HepG2 (cell line): ENCODE measurements around the gene LHX3.

Source experiments
- ARNT2 ChIP-seq: sonication (generic); formaldehyde crosslinking; IDR thresholded peaks from 2 replicates; pipeline ENCODE4 v1.8.0; 2022; ENCODE audit warnings: mild to moderate bottlenecking, low read depth, missing genetic modification reagents, moderate library complexity
- BRCA1 ChIP-seq: sonication (generic); formaldehyde crosslinking; IDR thresholded peaks from 2 replicates; pipeline ENCODE4 v1.4.0; 2020; ENCODE audit warnings: missing genetic modification reagents
- CTCF ChIP-seq: sonication (generic); formaldehyde crosslinking; IDR thresholded peaks from 2 replicates; pipeline ENCODE4 v1.5.0; 2020; ENCODE audit warnings: mild to moderate bottlenecking, missing genetic modification reagents, moderate library complexity
- DNMT1 ChIP-seq: sonication (generic); formaldehyde crosslinking; IDR thresholded peaks from 2 replicates; pipeline ENCODE4 v1.5.1; 2020; ENCODE audit warnings: mild to moderate bottlenecking, missing genetic modification reagents
- EP300 ChIP-seq, 3 experiments: sonication (generic) in 1 of 3; formaldehyde crosslinking in 1 of 3; IDR thresholded peaks; 2 replicates each; pipeline versions ENCODE4 v1.5.1 to v1.6.1; 2011 to 2020; ENCODE audit warnings: low read depth in 2 of 3, low read length in 2 of 3, borderline replicate concordance in 1 of 3, improper control_type of control experiment in 1 of 3, mild to moderate bottlenecking in 1 of 3, missing genetic modification reagents in 1 of 3, moderate library complexity in 1 of 3
- EZH2 ChIP-seq: conservative IDR thresholded peaks from 2 replicates; pipeline ENCODE4 v1.6.1; 2012; ENCODE audit warnings: mild to moderate bottlenecking, low read depth, low read length, moderate library complexity
- FOXA1 ChIP-seq, 2 experiments: fragments of 450-650 bp in 1 of 2; sonication (generic) in 1 of 2; formaldehyde crosslinking in 1 of 2; IDR thresholded peaks; 2 replicates each; pipeline versions ENCODE4 v1.4.0 to v1.6.1; 2016 to 2020; ENCODE audit warnings: missing genetic modification reagents in 1 of 2
- NFIC ChIP-seq: IDR thresholded peaks from 2 replicates; pipeline ENCODE4 v1.6.1; 2012; ENCODE audit warnings: mild to moderate bottlenecking, low read length, inconsistent platforms
- RFX5 ChIP-seq: IDR thresholded peaks from 2 replicates; pipeline ENCODE4 v1.6.1; 2011; ENCODE audit warnings: low read depth, low read length, improper control_type of control experiment
- ZNF850 ChIP-seq: sonication (generic); formaldehyde crosslinking; conservative IDR thresholded peaks from 2 replicates; pipeline ENCODE4 v1.9.0; 2021; ENCODE audit warnings: mild to moderate bottlenecking, missing genetic modification reagents
- ZSCAN5A ChIP-seq: sonication (generic); formaldehyde crosslinking; IDR thresholded peaks from 2 replicates; pipeline ENCODE4 v1.8.0; 2022; ENCODE audit warnings: mild to moderate bottlenecking, missing genetic modification reagents, borderline replicate concordance
- TF ChIP-seq, protein P1 (sequence below): IDR thresholded peaks from 2 replicates; pipeline ENCODE4 v1.6.1; 2012; ENCODE audit warnings: inconsistent platforms
- TF ChIP-seq, protein P2 (sequence below): sonication (generic); formaldehyde crosslinking; IDR thresholded peaks from 2 replicates; pipeline ENCODE4 v1.8.1; 2022; ENCODE audit warnings: low read depth, mild to moderate bottlenecking, missing genetic modification reagents

- no peak for TF ChIP-seq DNMT1 (CRISPR knock-in tag)
- TF ChIP-seq FOXA1 (IDR thresholded peaks at IDR 0.05), result no peak
- TF ChIP-seq FOXA1 (CRISPR knock-in tag; IDR thresholded peaks at IDR 0.05), result no peak
- TF ChIP-seq, protein P1, sequence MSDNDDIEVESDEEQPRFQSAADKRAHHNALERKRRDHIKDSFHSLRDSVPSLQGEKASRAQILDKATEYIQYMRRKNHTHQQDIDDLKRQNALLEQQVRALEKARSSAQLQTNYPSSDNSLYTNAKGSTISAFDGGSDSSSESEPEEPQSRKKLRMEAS, result no peak
- TF ChIP-seq ARNT2 (CRISPR knock-in tag), result no peak
- no peak for TF ChIP-seq RFX5
- TF ChIP-seq EP300 (IDR thresholded peaks at IDR 0.05; ENCODE audit: low read depth in 2 of 2, low read length in 2 of 2), result no peak
- TF ChIP-seq EP300 (CRISPR knock-in tag; IDR thresholded peaks at IDR 0.05; ENCODE audit: borderline replicate concordance), result no peak
- TF ChIP-seq EZH2, result no peak
- no peak for TF ChIP-seq NFIC
- TF ChIP-seq ZNF850 (CRISPR knock-in tag), result no peak
- no peak for TF ChIP-seq BRCA1 (CRISPR knock-in tag)
- TF ChIP-seq ZSCAN5A (CRISPR knock-in tag), result no peak
- TF ChIP-seq CTCF (CRISPR knock-in tag), result no peak
- TF ChIP-seq, protein P2, sequence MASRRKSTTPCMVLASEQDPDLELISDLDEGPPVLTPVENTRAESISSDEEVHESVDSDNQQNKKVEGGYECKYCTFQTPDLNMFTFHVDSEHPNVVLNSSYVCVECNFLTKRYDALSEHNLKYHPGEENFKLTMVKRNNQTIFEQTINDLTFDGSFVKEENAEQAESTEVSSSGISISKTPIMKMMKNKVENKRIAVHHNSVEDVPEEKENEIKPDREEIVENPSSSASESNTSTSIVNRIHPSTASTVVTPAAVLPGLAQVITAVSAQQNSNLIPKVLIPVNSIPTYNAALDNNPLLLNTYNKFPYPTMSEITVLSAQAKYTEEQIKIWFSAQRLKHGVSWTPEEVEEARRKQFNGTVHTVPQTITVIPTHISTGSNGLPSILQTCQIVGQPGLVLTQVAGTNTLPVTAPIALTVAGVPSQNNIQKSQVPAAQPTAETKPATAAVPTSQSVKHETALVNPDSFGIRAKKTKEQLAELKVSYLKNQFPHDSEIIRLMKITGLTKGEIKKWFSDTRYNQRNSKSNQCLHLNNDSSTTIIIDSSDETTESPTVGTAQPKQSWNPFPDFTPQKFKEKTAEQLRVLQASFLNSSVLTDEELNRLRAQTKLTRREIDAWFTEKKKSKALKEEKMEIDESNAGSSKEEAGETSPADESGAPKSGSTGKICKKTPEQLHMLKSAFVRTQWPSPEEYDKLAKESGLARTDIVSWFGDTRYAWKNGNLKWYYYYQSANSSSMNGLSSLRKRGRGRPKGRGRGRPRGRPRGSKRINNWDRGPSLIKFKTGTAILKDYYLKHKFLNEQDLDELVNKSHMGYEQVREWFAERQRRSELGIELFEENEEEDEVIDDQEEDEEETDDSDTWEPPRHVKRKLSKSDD (CRISPR knock-in tag), result no peak
These were observed 1.8 kb upstream of the LHX3 start for GRCh38 chr9:136206602-136207275.
